WTC11 (cell line): ENCODE results near the gene TMEM256. TPM values are rescaled to one million over a fixed set of nuclear protein-coding genes. Genes with fewer than 3 reads are reported as not detected.

ENCODE experiments used
- AFF4 ChIP-seq: sonication (generic); formaldehyde crosslinking; IDR thresholded peaks from 2 replicates; pipeline ENCODE4 v1.8.1; 2023; ENCODE audit warnings: mild to moderate bottlenecking, missing genetic modification reagents, borderline replicate concordance
- E2F5 ChIP-seq: sonication (generic); formaldehyde crosslinking; IDR thresholded peaks from 2 replicates; pipeline ENCODE4 v1.8.1; 2022; ENCODE audit warnings: mild to moderate bottlenecking, moderate library complexity, missing genetic modification reagents
- ERG ChIP-seq: fragments of 250-450 bp; sonication (Bioruptor Pico); IDR thresholded peaks from 2 replicates; pipeline ENCODE4 v1.8.0; 2021; ENCODE audit warnings: mild to moderate bottlenecking
- FOXK1 ChIP-seq: sonication (generic); formaldehyde crosslinking; IDR thresholded peaks from 2 replicates; pipeline ENCODE4 v1.8.0; 2022; ENCODE audit warnings: mild to moderate bottlenecking, moderate library complexity, missing genetic modification reagents
- HMGXB4 ChIP-seq: sonication (generic); formaldehyde crosslinking; IDR thresholded peaks from 2 replicates; pipeline ENCODE4 v1.8.1; 2023; ENCODE audit warnings: mild to moderate bottlenecking, moderate library complexity, missing genetic modification reagents
- SP1 ChIP-seq: sonication (generic); formaldehyde crosslinking; conservative IDR thresholded peaks from 2 replicates; pipeline ENCODE4 v1.8.1; 2022; ENCODE audit warnings: missing genetic modification reagents
- ZBTB21 ChIP-seq: sonication (generic); formaldehyde crosslinking; IDR thresholded peaks from 2 replicates; pipeline ENCODE4 v1.8.1; 2023; ENCODE audit warnings: mild to moderate bottlenecking, missing genetic modification reagents, borderline replicate concordance
- ZNF281 ChIP-seq: sonication (generic); formaldehyde crosslinking; IDR thresholded peaks from 2 replicates; pipeline ENCODE4 v1.8.0; 2023; ENCODE audit warnings: mild to moderate bottlenecking, missing genetic modification reagents
- total RNA-seq: library from RNA; stranded (reverse); gene quantifications from 3 replicates; pipeline ENCODE4 v1.2.3, GENCODE V29; 2021
- TF ChIP-seq, protein P1 (sequence below): sonication (generic); formaldehyde crosslinking; IDR thresholded peaks from 2 replicates; pipeline ENCODE4 v1.8.0; 2023; ENCODE audit warnings: missing genetic modification reagents, mild to moderate bottlenecking, borderline replicate concordance

The TMEM256 gene
- total RNA-seq, 1 experiment from 2014 or later: 132 TPM

- TF ChIP-seq E2F5 (CRISPR knock-in tag) (peak; percentile 92; the same call in 1 of the 2 replicates), AFF4 (CRISPR knock-in tag) (0 out of 2 replicates have a peak, but pooled peaks have one; percentile 70), ZBTB21 (CRISPR knock-in tag) (peak; percentile 59), SP1 (CRISPR knock-in tag) (peak; percentile 86), ERG (CRISPR knock-in tag) (no peak), HMGXB4 (CRISPR knock-in tag) (0 out of 2 replicates have a peak, but pooled peaks have one; percentile 50), FOXK1 (CRISPR knock-in tag) (peak; percentile 38; the same call in 1 of the 2 replicates), ZNF281 (no peak; the same call in 1 of the 2 replicates)
- TF ChIP-seq, protein P1, sequence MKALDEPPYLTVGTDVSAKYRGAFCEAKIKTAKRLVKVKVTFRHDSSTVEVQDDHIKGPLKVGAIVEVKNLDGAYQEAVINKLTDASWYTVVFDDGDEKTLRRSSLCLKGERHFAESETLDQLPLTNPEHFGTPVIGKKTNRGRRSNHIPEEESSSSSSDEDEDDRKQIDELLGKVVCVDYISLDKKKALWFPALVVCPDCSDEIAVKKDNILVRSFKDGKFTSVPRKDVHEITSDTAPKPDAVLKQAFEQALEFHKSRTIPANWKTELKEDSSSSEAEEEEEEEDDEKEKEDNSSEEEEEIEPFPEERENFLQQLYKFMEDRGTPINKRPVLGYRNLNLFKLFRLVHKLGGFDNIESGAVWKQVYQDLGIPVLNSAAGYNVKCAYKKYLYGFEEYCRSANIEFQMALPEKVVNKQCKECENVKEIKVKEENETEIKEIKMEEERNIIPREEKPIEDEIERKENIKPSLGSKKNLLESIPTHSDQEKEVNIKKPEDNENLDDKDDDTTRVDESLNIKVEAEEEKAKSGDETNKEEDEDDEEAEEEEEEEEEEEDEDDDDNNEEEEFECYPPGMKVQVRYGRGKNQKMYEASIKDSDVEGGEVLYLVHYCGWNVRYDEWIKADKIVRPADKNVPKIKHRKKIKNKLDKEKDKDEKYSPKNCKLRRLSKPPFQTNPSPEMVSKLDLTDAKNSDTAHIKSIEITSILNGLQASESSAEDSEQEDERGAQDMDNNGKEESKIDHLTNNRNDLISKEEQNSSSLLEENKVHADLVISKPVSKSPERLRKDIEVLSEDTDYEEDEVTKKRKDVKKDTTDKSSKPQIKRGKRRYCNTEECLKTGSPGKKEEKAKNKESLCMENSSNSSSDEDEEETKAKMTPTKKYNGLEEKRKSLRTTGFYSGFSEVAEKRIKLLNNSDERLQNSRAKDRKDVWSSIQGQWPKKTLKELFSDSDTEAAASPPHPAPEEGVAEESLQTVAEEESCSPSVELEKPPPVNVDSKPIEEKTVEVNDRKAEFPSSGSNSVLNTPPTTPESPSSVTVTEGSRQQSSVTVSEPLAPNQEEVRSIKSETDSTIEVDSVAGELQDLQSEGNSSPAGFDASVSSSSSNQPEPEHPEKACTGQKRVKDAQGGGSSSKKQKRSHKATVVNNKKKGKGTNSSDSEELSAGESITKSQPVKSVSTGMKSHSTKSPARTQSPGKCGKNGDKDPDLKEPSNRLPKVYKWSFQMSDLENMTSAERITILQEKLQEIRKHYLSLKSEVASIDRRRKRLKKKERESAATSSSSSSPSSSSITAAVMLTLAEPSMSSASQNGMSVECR (CRISPR knock-in tag): peak; percentile 53; the same call in 1 of the 2 replicates
Observed at GRCh38 chr17:7383742-7384488, 20.0 kb downstream of the TMEM256 start (continued).
